Activated B cell treated with CpG ODN at 0.5 μM for 24 hours (primary cell): Measurements from ENCODE around the gene ZNF563. TPM values are rescaled to one million over a fixed set of nuclear protein-coding genes. Genes with fewer than 3 reads are reported as not detected.

Experiments
- ATAC-seq: fragments of 200-7000 bp; cut with Tn5 transposase; one replicate; pipeline ENCODE4 v1.10.0; 2021; ENCODE audit warnings: low read depth, mild to moderate bottlenecking, moderate library complexity
- CTCF ChIA-PET: fragments of 350-600 bp; sonication (Branson Sonifier 250); formaldehyde crosslinking; loops from one replicate; lab custom pipeline; 2021; ENCODE audit warnings: antibody characterized with exemption; lab: Charles Lee
- POLR2A ChIA-PET: fragments of 350-600 bp; sonication (Branson Sonifier 250); formaldehyde crosslinking; loops from one replicate; lab custom pipeline; 2021; ENCODE audit warnings: antibody characterized with exemption; lab: Charles Lee
- DNase-seq: peaks from one replicate; pipeline ENCODE4 v3.0.0; 2022
- H3K27ac Mint-ChIP-seq: one replicate; pipeline ENCODE4 v1.8.0; 2020; ENCODE audit warnings: mixed read lengths
- H3K27me3 Mint-ChIP-seq: one replicate; pipeline ENCODE4 v1.8.0; 2021; ENCODE audit warnings: mixed read lengths
- H3K36me3 Mint-ChIP-seq: one replicate; pipeline ENCODE4 v1.8.0; 2021; ENCODE audit warnings: low read depth, mixed read lengths
- H3K4me1 Mint-ChIP-seq: one replicate; pipeline ENCODE4 v1.8.0; 2021; ENCODE audit warnings: mixed read lengths
- H3K4me3 Mint-ChIP-seq: one replicate; pipeline ENCODE4 v1.8.0; 2020; ENCODE audit warnings: mild to moderate bottlenecking, mixed read lengths
- H3K9me3 Mint-ChIP-seq: one replicate; pipeline ENCODE4 v1.8.0; 2020; ENCODE audit warnings: mixed read lengths
- intact Hi-C: fragments of 100-400 bp; cut with micrococcal nuclease; formaldehyde crosslinking; loops from one replicate; pipeline ENCODE4 v1.15.1; 2024
- total RNA-seq: library from RNA; stranded (reverse); gene quantifications from 2 replicates; pipeline ENCODE4 v1.2.3, GENCODE V29; 2022
- TF ChIP-seq, protein P1 (sequence below): fragments of 200-600 bp; IDR thresholded peaks from one replicate; pipeline ENCODE4 v1.8.0; 2022; ENCODE audit warnings: antibody characterized with exemption, mild to moderate bottlenecking

The ZNF563 gene
- total RNA-seq, 1 donor from 2014 or later, result 3.7 TPM

DNA sequence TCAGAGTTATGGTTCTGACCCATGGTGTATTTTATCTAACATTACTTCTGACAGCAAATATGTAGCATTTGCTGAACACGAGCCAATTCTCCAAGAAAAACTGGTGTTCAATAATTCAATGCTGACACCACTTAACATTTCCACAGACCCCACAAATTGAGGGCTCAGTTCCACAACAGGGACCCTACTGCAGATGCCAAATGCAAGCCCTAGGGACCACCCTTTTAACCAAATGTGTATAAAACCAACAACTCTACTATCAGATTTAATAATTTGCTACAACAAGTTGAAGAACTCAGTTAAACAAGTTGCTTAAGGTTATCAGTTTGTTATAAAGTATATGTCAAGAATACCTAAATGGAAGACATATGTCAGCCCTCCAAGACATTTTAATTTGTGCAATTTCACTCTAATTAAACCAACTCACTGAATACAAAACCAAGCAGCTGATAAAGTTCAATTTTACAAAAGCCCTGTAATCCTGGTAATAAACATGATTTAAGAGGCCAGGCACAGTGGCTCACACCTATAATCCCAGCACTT is 45.4 kb downstream of the ZNF563 start:
- ChIA-PET POLR2A (interaction anchor here (0.7 kb wide), 1 partner anchor 393 kb away, joined by 4 read pairs; no protein-coding TSS in a partner anchor), CTCF (no interaction called here)
- no peaks in the 10 kb centered on the region for H3K27me3 Mint-ChIP-seq
- H3K27ac Mint-ChIP-seq, result no peak overlapping the region
- intact Hi-C loops, result no loop called here
- H3K36me3 Mint-ChIP-seq, result peaks cover 39% of the 10 kb centered on the region
- TF ChIP-seq, protein P1, sequence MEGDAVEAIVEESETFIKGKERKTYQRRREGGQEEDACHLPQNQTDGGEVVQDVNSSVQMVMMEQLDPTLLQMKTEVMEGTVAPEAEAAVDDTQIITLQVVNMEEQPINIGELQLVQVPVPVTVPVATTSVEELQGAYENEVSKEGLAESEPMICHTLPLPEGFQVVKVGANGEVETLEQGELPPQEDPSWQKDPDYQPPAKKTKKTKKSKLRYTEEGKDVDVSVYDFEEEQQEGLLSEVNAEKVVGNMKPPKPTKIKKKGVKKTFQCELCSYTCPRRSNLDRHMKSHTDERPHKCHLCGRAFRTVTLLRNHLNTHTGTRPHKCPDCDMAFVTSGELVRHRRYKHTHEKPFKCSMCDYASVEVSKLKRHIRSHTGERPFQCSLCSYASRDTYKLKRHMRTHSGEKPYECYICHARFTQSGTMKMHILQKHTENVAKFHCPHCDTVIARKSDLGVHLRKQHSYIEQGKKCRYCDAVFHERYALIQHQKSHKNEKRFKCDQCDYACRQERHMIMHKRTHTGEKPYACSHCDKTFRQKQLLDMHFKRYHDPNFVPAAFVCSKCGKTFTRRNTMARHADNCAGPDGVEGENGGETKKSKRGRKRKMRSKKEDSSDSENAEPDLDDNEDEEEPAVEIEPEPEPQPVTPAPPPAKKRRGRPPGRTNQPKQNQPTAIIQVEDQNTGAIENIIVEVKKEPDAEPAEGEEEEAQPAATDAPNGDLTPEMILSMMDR, result no peak
- H3K4me1 Mint-ChIP-seq, result peaks cover 40% of the 10 kb centered on the region
- DNase-seq, result no peak
- no peaks in the 10 kb centered on the region for H3K9me3 Mint-ChIP-seq
- ATAC-seq, result no peak
- no peak overlapping the region for H3K4me3 Mint-ChIP-seq

DNA sequence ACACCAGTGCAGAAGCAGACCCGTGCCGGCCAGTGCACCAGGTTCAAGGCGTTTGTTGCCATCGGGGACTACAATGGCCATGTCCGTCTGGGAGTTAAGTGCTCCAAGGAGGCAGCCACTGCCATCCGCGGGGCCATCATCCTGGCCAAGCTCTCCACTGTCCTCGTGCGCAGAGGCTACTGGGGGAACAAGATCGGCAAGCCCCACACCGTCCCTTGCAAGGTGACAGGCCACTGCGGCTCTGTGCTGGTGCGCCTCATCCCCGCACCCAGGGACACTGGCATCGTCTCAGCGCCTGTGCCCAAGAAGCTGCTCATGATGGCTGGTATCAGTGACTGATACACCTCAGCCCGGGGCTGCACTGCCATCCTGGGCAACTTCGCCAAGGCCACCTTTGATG is 48.8 kb downstream of the ZNF563 start:
- ATAC-seq, result no peak
- Mint-ChIP-seq H3K9me3 (peaks cover 2% of the 10 kb centered on the region), H3K4me1 (peaks cover 34% of the 10 kb centered on the region), H3K4me3 (no peak overlapping the region), H3K36me3 (peaks cover 43% of the 10 kb centered on the region), H3K27me3 (no peaks in the 10 kb centered on the region), H3K27ac (no peak overlapping the region)
- intact Hi-C loops, result no loop called here
- DNase-seq, result no peak
- CTCF ChIA-PET, result no interaction called here
- POLR2A ChIA-PET, result interaction anchor here (1.5 kb wide), 1 partner anchor 10 kb away, joined by 3 read pairs; the partner anchor contains the start of gene ZNF44
- TF ChIP-seq, protein P1, result no peak

DNA sequence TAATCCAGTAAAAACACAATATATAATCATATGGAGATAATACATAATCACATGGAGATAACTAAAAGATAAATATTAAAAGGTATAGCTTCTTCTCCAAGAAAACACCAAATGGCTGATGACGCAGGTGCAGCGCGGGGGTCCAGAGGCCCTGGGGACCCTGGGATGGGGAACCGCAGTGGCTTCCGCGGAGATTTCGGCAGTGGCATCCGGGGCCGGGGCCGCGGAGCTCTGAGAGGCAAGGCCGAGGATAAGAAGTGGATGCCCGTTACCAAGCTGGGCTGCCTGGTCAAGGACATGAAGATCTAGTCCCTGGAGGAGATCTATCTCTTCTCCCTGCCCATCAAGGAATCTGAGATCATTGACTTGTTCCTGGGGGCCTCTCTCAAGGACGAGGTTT is 49.2 kb downstream of the ZNF563 start:
- CTCF ChIA-PET, result no interaction called here
- intact Hi-C loops, result no loop called here
- no peak for ATAC-seq
- H3K4me1 Mint-ChIP-seq, result peaks cover 33% of the 10 kb centered on the region
- DNase-seq, result no peak
- H3K36me3 Mint-ChIP-seq, result peaks cover 45% of the 10 kb centered on the region
- POLR2A ChIA-PET, result interaction anchor here (1.5 kb wide), 1 partner anchor 10 kb away, joined by 3 read pairs; the partner anchor contains the start of gene ZNF44
- peaks cover 6% of the 10 kb centered on the region for H3K9me3 Mint-ChIP-seq
- H3K27ac Mint-ChIP-seq, result no peak overlapping the region
- no peaks in the 10 kb centered on the region for H3K27me3 Mint-ChIP-seq
- TF ChIP-seq, protein P1, result no peak
- no peak overlapping the region for H3K4me3 Mint-ChIP-seq

DNA sequence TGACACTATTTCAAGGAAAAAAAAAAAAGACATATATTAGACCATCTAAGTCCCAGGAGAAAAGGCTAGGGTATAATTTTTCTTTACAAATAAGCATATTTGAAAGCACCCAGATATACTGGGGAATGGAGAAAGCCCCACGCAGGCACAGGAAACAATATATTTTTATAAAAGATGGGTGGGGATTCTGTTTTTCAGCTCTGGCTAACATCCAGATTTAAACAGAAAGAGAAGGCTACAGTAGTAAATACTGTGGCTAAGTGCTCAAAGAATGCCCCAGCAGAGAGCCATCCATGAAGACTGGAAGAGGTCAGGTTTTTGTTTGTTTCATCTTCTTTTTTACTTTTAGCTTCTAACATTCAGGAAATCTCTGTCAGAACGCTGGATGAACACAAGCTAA is 54.7 kb downstream of the ZNF563 start:
- ChIA-PET CTCF (no interaction called here), POLR2A (no interaction called here)
- intact Hi-C loops, result no loop called here
- no peak for DNase-seq
- ATAC-seq, result no peak
- TF ChIP-seq, protein P1, result no peak
- Mint-ChIP-seq H3K36me3 (peaks cover 65% of the 10 kb centered on the region), H3K27ac (no peak overlapping the region), H3K4me3 (no peak overlapping the region), H3K27me3 (no peaks in the 10 kb centered on the region), H3K9me3 (peaks cover 34% of the 10 kb centered on the region), H3K4me1 (peaks cover 21% of the 10 kb centered on the region)

DNA sequence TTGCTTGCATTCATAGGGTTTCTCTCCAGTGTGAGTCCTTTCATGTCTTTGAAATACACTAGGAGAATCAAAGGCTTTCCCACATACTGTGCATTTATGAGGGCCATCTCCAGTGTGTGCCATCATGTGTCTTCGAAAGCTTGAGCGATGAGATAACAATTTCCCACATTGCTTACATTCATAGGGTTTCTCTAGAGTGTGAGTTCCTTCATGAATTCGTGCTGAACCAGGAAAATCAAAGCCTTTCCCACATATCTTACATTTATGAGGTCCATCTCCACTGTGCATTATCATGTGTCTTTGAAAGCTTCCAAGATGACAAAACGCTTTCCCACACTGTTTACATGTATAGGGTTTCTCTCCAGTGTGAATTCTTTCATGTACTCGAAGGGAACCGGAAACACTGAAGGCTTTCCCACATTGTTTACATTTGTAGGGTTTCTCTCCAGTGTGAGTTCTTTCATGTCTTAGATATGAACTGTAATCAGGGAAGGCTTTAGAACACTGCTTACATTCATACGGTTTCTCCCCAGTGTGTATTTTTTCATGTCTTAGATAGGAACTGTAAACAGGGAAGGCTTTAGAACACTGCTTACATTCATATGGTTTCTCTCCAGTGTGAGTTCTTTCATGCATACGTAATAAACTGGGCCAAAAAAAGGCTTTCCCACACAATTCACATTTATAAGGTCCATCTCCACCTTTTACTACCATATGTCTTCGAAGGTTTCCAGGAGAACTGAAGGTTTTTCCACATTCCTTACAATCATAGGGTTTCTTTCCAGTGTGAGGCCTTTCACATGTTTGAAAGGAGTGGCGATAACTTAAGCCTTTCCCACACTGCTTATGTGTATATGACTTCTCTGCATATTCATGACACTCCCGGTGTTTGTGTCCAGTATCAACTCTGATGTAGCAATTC is 60.2 kb downstream of the ZNF563 start:
- Mint-ChIP-seq H3K27me3 (no peaks in the 10 kb centered on the region), H3K4me3 (no peak overlapping the region), H3K9me3 (peaks cover 54% of the 10 kb centered on the region), H3K36me3 (peaks cover 76% of the 10 kb centered on the region), H3K4me1 (peaks cover 4% of the 10 kb centered on the region), H3K27ac (no peak overlapping the region)
- POLR2A ChIA-PET, result no interaction called here
- ATAC-seq (no peak), DNase-seq (no peak)
- intact Hi-C loops, result no loop called here
- TF ChIP-seq, protein P1, result no peak
- CTCF ChIA-PET, result no interaction called here
